GM23338 (cell line): ENCODE measurements around the gene SLC12A5. TPM values are rescaled to one million over a fixed set of nuclear protein-coding genes. Genes with fewer than 3 reads are reported as not detected.

ENCODE experiments used
- ATAC-seq: fragments of 200-7000 bp; cut with Tn5 transposase; 3 replicates; pipeline ENCODE4 v1.9.1; 2020
- DNase-seq: peaks from one replicate; pipeline ENCODE4 v3.0.0-alpha.2; 2015; ENCODE audit warnings: low spot score
- H2AFZ ChIP-seq: fragments of 200-600 bp; sonication (generic); 2 replicates; pipeline ENCODE4 v1.8.0; 2016; ENCODE audit warnings: antibody characterized with exemption, mild to moderate bottlenecking, moderate library complexity
- H3F3A ChIP-seq: fragments of 200-600 bp; sonication (generic); replicated peaks from 2 replicates; pipeline ENCODE4 v1.8.0; 2017; ENCODE audit warnings: antibody characterized with exemption, mixed run types, low read depth
- H3K27ac ChIP-seq: fragments of 200-600 bp; sonication (generic); 2 replicates; pipeline ENCODE4 v1.6.1; 2016; ENCODE audit warnings: low read depth
- H3K27me3 ChIP-seq: fragments of 200-600 bp; sonication (generic); 2 replicates; pipeline ENCODE4 v1.8.0; 2016; ENCODE audit warnings: mild to moderate bottlenecking, mixed run types, moderate library complexity; ENCODE audit not compliant: insufficient read depth
- H3K36me3 ChIP-seq: fragments of 200-600 bp; sonication (generic); 2 replicates; pipeline ENCODE4 v1.8.0; 2016; ENCODE audit warnings: mild to moderate bottlenecking; ENCODE audit not compliant: insufficient read depth
- H3K4me1 ChIP-seq: fragments of 200-600 bp; sonication (generic); 2 replicates; pipeline ENCODE4 v1.8.0; 2016; ENCODE audit warnings: mild to moderate bottlenecking, moderate library complexity; ENCODE audit not compliant: insufficient read depth
- H3K4me2 ChIP-seq: fragments of 200-600 bp; sonication (generic); 2 replicates; pipeline ENCODE4 v1.7.1; 2017; ENCODE audit warnings: mixed run types
- H3K4me3 ChIP-seq: fragments of 200-600 bp; sonication (generic); 2 replicates; pipeline ENCODE4 v1.6.1; 2016; ENCODE audit warnings: mixed run types
- H3K79me2 ChIP-seq: fragments of 200-600 bp; sonication (generic); replicated peaks from 2 replicates; pipeline ENCODE4 v1.8.0; 2017; ENCODE audit warnings: mild to moderate bottlenecking; ENCODE audit not compliant: insufficient read depth
- H3K9me2 ChIP-seq: fragments of 200-600 bp; sonication (generic); 2 replicates; pipeline ENCODE4 v1.8.0; 2017; ENCODE audit not compliant: insufficient read depth
- H4K20me1 ChIP-seq: fragments of 200-600 bp; sonication (generic); replicated peaks from 2 replicates; pipeline ENCODE4 v1.8.0; 2017; ENCODE audit warnings: mild to moderate bottlenecking; ENCODE audit not compliant: insufficient read depth
- H3K27ac Mint-ChIP-seq: 2 replicates; pipeline ENCODE4 v1.8.0; 2020; ENCODE audit warnings: inconsistent platforms, mild to moderate bottlenecking, moderate library complexity, mixed read lengths
- H3K27me3 Mint-ChIP-seq: 3 replicates; pipeline ENCODE4 v1.8.0; 2022; ENCODE audit warnings: low read depth, mild to moderate bottlenecking, moderate library complexity, mixed read lengths, inconsistent platforms; ENCODE audit not compliant: insufficient read depth, poor library complexity
- H3K36me3 Mint-ChIP-seq: 3 replicates; pipeline ENCODE4 v1.8.0; 2021; ENCODE audit warnings: low read depth, mild to moderate bottlenecking, inconsistent platforms, moderate library complexity, mixed read lengths
- H3K4me1 Mint-ChIP-seq: 3 replicates; pipeline ENCODE4 v1.8.0; 2020; ENCODE audit warnings: mild to moderate bottlenecking, inconsistent platforms, mixed read lengths
- H3K4me3 Mint-ChIP-seq: 3 replicates; pipeline ENCODE4 v1.8.0; 2021; ENCODE audit warnings: moderate library complexity, mild to moderate bottlenecking, inconsistent platforms, mixed read lengths
- H3K9me3 Mint-ChIP-seq: 3 replicates; pipeline ENCODE4 v1.8.0; 2020; ENCODE audit warnings: moderate library complexity, mild to moderate bottlenecking, inconsistent platforms, mixed read lengths
- CREB1 ChIP-seq: fragments of 250-450 bp; sonication (Bioruptor Pico); IDR thresholded peaks from 2 replicates; pipeline ENCODE4 v1.5.0; 2020; ENCODE audit warnings: low read depth, mild to moderate bottlenecking, moderate library complexity
- EZH2 ChIP-seq: fragments of 200-600 bp; sonication (generic); IDR thresholded peaks from one replicate; pipeline ENCODE4 v1.8.0; 2017; ENCODE audit warnings: antibody characterized with exemption, mild to moderate bottlenecking, low read depth; ENCODE audit not compliant: unreplicated experiment
- EZH2phosphoT487 ChIP-seq: fragments of 200-600 bp; sonication (generic); IDR thresholded peaks from one replicate; pipeline ENCODE4 v1.8.1; 2018; ENCODE audit warnings: antibody characterized with exemption; ENCODE audit not compliant: unreplicated experiment
- polyA plus RNA-seq: library from polyadenylated mRNA; unstranded; fragments of >200 nt; fragmentation: Nextera tagmentation; extraction: Ambion mirVana; gene quantifications from 2 replicates; pipeline ENCODE4 v1.2.1, GENCODE V29; 2016
- total RNA-seq: library from RNA; depleted of rRNA; stranded (reverse); fragments of >200 nt; shearing (Covaris generic); gene quantifications from 2 replicates; pipeline ENCODE4 v1.2.3, GENCODE V29; 2014
- TF ChIP-seq, protein P1 (sequence below), 2 experiments: fragments of 200-600 bp in 1 of 2; sonication (generic) in 1 of 2; conservative IDR thresholded peaks; 2 replicates each; pipeline versions ENCODE4 v1.5.1 to v1.6.1; 2016 to 2017; ENCODE audit warnings: antibody characterized with exemption in 2 of 2, low read depth in 2 of 2, mild to moderate bottlenecking in 2 of 2, moderate library complexity in 1 of 2
- TF ChIP-seq, protein P2 (sequence below): IDR thresholded peaks from 2 replicates; pipeline ENCODE4 v1.6.1; 2016; ENCODE audit warnings: antibody characterized with exemption
- TF ChIP-seq, protein P3 (sequence below): IDR thresholded peaks from one replicate; pipeline ENCODE4 v1.6.1; 2018; ENCODE audit warnings: antibody characterized with exemption; ENCODE audit not compliant: unreplicated experiment

Gene SLC12A5
- total and polyA plus RNA-seq, 2 experiments from 2014 or later: 3.5 to 8.4 TPM

DNA sequence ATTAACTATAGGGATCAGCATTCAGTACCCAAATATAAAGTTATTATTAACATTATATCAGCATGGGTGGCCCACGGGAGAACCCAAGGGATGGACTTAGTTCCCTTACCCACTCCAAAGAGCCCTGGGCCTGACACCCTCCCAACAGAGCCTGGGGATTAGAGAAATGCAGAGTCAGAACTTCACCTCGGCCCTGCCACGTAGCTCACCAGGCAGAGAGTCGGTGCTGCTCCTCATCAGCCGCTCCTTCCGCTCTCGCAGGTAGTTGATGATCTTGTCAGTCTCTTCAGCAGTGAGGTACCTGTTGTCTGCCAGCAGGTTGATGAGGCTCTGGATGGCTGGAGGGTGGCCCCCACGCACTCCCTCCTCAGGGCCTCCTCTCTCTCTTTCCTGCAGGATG, 34.1 kb downstream of the SLC12A5 start:
- ATAC-seq (no peak), DNase-seq (no peak)
- TF ChIP-seq, protein P1, sequence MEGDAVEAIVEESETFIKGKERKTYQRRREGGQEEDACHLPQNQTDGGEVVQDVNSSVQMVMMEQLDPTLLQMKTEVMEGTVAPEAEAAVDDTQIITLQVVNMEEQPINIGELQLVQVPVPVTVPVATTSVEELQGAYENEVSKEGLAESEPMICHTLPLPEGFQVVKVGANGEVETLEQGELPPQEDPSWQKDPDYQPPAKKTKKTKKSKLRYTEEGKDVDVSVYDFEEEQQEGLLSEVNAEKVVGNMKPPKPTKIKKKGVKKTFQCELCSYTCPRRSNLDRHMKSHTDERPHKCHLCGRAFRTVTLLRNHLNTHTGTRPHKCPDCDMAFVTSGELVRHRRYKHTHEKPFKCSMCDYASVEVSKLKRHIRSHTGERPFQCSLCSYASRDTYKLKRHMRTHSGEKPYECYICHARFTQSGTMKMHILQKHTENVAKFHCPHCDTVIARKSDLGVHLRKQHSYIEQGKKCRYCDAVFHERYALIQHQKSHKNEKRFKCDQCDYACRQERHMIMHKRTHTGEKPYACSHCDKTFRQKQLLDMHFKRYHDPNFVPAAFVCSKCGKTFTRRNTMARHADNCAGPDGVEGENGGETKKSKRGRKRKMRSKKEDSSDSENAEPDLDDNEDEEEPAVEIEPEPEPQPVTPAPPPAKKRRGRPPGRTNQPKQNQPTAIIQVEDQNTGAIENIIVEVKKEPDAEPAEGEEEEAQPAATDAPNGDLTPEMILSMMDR (conservative IDR thresholded peaks at IDR 0.05; ENCODE audit: low read depth in 2 of 2): no peak
- no peak for TF ChIP-seq EZH2
- TF ChIP-seq, protein P2, sequence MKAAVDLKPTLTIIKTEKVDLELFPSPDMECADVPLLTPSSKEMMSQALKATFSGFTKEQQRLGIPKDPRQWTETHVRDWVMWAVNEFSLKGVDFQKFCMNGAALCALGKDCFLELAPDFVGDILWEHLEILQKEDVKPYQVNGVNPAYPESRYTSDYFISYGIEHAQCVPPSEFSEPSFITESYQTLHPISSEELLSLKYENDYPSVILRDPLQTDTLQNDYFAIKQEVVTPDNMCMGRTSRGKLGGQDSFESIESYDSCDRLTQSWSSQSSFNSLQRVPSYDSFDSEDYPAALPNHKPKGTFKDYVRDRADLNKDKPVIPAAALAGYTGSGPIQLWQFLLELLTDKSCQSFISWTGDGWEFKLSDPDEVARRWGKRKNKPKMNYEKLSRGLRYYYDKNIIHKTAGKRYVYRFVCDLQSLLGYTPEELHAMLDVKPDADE: no peak
- Mint-ChIP-seq H3K27ac (no peak overlapping the region), H3K4me1 (peaks cover 26% of the 10 kb centered on the region), H3K9me3 (no peaks in the 10 kb centered on the region), H3K36me3 (peaks cover 67% of the 10 kb centered on the region), H3K4me3 (no peak overlapping the region), H3K27me3 (peaks cover 26% of the 10 kb centered on the region)
- peaks cover 18% of the 10 kb centered on the region for H3F3A ChIP-seq
- peaks cover 41% of the 10 kb centered on the region for H3K36me3 ChIP-seq
- H3K27me3 ChIP-seq: peaks cover 24% of the 10 kb centered on the region
- no peak overlapping the region for H3K4me2 ChIP-seq
- peaks cover 22% of the 10 kb centered on the region for H3K4me1 ChIP-seq
- H3K4me3 ChIP-seq: no peak overlapping the region
- H2AFZ ChIP-seq: no peak overlapping the region
- no peak overlapping the region for H3K27ac ChIP-seq
- no peaks in the 10 kb centered on the region for H3K79me2 ChIP-seq
- no peaks in the 10 kb centered on the region for H3K9me2 ChIP-seq
- H4K20me1 ChIP-seq: peaks cover 18% of the 10 kb centered on the region

DNA sequence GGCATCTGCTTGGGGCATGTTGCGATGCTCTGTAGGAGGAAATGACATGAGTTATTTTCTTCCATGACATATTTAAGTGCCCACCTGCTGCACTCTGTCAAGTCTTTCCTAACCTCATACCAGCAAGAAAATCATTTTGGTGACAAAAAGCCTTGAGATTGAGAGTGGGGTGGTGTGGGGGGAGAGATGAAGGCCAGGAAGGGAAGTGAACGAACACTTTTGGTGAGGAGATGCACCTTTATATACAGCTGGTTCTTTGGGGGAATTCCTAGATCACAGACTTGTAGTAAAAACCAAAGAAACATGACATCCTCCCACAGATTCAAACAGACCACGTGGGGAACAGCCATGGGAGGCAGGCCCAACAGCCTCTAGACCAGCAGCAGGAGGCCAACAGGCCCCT, 34.6 kb downstream of the SLC12A5 start:
- Histone ChIP-seq H3K4me2 (no peak overlapping the region), H3K27ac (no peak overlapping the region), H3K4me1 (peaks cover 22% of the 10 kb centered on the region), H2AFZ (no peak overlapping the region), H3K27me3 (peaks cover 19% of the 10 kb centered on the region), H3F3A (peaks cover 21% of the 10 kb centered on the region), H4K20me1 (peaks cover 18% of the 10 kb centered on the region), H3K4me3 (no peak overlapping the region), H3K79me2 (no peaks in the 10 kb centered on the region), H3K36me3 (peaks cover 46% of the 10 kb centered on the region), H3K9me2 (no peaks in the 10 kb centered on the region)
- Mint-ChIP-seq H3K27ac (no peak overlapping the region), H3K4me1 (peaks cover 24% of the 10 kb centered on the region), H3K9me3 (no peaks in the 10 kb centered on the region), H3K36me3 (peaks cover 72% of the 10 kb centered on the region), H3K27me3 (peaks cover 21% of the 10 kb centered on the region), H3K4me3 (no peak overlapping the region)
- DNase-seq: no peak
- ATAC-seq: no peak
- TF ChIP-seq, protein P3, sequence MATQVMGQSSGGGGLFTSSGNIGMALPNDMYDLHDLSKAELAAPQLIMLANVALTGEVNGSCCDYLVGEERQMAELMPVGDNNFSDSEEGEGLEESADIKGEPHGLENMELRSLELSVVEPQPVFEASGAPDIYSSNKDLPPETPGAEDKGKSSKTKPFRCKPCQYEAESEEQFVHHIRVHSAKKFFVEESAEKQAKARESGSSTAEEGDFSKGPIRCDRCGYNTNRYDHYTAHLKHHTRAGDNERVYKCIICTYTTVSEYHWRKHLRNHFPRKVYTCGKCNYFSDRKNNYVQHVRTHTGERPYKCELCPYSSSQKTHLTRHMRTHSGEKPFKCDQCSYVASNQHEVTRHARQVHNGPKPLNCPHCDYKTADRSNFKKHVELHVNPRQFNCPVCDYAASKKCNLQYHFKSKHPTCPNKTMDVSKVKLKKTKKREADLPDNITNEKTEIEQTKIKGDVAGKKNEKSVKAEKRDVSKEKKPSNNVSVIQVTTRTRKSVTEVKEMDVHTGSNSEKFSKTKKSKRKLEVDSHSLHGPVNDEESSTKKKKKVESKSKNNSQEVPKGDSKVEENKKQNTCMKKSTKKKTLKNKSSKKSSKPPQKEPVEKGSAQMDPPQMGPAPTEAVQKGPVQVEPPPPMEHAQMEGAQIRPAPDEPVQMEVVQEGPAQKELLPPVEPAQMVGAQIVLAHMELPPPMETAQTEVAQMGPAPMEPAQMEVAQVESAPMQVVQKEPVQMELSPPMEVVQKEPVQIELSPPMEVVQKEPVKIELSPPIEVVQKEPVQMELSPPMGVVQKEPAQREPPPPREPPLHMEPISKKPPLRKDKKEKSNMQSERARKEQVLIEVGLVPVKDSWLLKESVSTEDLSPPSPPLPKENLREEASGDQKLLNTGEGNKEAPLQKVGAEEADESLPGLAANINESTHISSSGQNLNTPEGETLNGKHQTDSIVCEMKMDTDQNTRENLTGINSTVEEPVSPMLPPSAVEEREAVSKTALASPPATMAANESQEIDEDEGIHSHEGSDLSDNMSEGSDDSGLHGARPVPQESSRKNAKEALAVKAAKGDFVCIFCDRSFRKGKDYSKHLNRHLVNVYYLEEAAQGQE: no peak
- TF ChIP-seq EZH2phosphoT487: no peak
- TF ChIP-seq, protein P1 (conservative IDR thresholded peaks at IDR 0.05; ENCODE audit: low read depth in 2 of 2): no peak
- TF ChIP-seq CREB1 (CRISPR knock-in tag): no peak
